Measurements from ENCODE around the gene KRTAP6-1.

The KRTAP6-1 gene

GRCh38 chr21:30628109-30628508 lies 14.4 kb upstream of the KRTAP6-1 start:
- H3K4me3 ChIP-seq (ENCODE audit: low read depth, low read length) = no peak overlapping the region
- no peak for TF ChIP-seq CTCF (IDR thresholded peaks at IDR 0.05; ENCODE audit: insufficient read depth, low read depth, low read length, missing control alignments)
- DNase-seq (ENCODE audit: low read depth) = no peak

- no peak overlapping the region for H3K4me3 ChIP-seq (ENCODE audit: low read depth, low read length)
- DNase-seq (ENCODE audit: low read depth) = no peak
- TF ChIP-seq CTCF (IDR thresholded peaks at IDR 0.05; ENCODE audit: insufficient read depth, low read depth, low read length, missing control alignments) = no peak
Measured at GRCh38 chr21:30625449-30626165, 11.9 kb upstream of the KRTAP6-1 start.

GRCh38 chr21:30623362-30623761 lies 9.6 kb upstream of the KRTAP6-1 start:
- TF ChIP-seq CTCF (IDR thresholded peaks at IDR 0.05; ENCODE audit: insufficient read depth, low read depth, low read length, missing control alignments) = no peak
- DNase-seq (ENCODE audit: low read depth) = no peak
- no peak overlapping the region for H3K4me3 ChIP-seq (ENCODE audit: low read depth, low read length)

DNA sequence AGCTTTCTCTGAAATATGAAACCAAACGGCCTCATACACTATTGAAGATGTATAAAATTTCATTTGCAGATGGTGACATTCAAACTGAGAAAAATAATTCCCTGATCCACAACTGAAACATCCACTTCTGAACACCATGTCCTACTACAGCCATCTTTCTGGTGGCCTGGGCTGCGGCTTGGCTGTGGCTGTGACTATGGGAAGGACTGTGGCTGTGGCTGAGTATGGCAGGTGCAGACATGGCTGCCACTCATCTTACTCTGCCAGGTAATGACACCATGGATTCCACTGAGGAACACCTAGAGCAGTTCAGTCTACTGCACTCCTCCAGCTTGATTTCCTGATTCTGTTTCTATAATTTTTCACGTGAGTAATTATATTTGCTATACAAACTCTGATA lies 6.8 kb upstream of the KRTAP6-1 start, which contains the start of gene KRTAP20-4:
TSS of gene KRTAP20-4 (plus strand) at position 106 of the 400 bp plus-strand sequence.
- DNase-seq (ENCODE audit: low read depth) = no peak
- TF ChIP-seq CTCF (IDR thresholded peaks at IDR 0.05; ENCODE audit: insufficient read depth, low read depth, low read length, missing control alignments) = no peak
- no peak within 1 kb of the TSS for H3K4me3 ChIP-seq (ENCODE audit: low read depth, low read length)

GRCh38 chr21:30620080-30620479 lies 6.3 kb upstream of the KRTAP6-1 start:
- no peak overlapping the region for H3K4me3 ChIP-seq (ENCODE audit: low read depth, low read length)
- DNase-seq (ENCODE audit: low read depth) = no peak
- TF ChIP-seq CTCF (IDR thresholded peaks at IDR 0.05; ENCODE audit: insufficient read depth, low read depth, low read length, missing control alignments) = no peak

DNA sequence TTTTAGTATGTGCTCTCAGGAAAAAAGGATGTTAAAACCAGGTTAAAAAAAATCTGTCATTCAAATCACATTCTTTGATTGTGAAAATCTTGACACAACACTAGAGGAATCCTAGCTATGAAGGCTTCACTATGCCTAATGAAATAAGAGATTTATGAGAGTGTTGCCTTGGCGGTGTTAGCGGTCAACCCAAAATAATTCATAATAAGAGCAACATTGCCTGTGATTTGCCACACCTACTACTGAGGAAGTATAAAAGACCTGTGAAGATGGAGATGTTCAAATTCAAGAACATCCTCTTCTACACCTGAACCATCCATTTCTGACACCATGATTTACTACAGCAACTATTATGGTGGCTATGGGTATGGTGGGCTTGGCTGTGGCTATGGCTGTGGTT lies 2.4 kb upstream of the KRTAP6-1 start, which contains the start of gene KRTAP20-1:
TSS of gene KRTAP20-1 (plus strand) at position 301 of the 400 bp plus-strand sequence. CDS start at position 331, 30 bp downstream.
- no peak for DNase-seq (ENCODE audit: low read depth)
- H3K4me3 ChIP-seq (ENCODE audit: low read depth, low read length) = no peak within 1 kb of the TSS
- TF ChIP-seq CTCF (IDR thresholded peaks at IDR 0.05; ENCODE audit: insufficient read depth, low read depth, low read length, missing control alignments) = no peak

DNA sequence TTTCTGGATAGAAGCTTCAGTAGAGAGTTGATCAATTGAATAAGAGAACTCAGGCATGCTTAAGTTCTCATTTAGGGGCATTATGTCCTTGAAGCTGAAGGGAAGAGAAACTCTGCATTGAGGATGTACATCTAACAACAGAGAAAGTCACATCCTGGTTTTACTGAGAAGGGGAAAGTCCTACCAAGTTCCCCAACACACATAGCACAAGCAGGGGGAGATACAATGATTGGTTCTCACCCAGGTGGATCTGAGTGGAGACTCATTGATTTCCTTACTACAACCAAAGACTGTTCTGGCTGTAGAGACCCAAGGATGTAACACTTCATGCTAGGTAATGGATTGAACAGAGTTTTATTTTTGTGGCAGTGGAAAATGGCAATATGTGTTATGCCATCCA lies 1.5 kb upstream of the KRTAP6-1 start:
- TF ChIP-seq CTCF (IDR thresholded peaks at IDR 0.05; ENCODE audit: insufficient read depth, low read depth, low read length, missing control alignments) = no peak
- H3K4me3 ChIP-seq (ENCODE audit: low read depth, low read length) = no peak overlapping the region
- no peak for DNase-seq (ENCODE audit: low read depth)
